Measurements from ENCODE around the gene SLC47A1.

GRCh38 chr17:19614900-19615299 lies 81.2 kb downstream of the SLC47A1 start:
- no peak for TF ChIP-seq CTCF (IDR thresholded peaks at IDR 0.05)
- no peak for TF ChIP-seq POLR2A (IDR thresholded peaks at IDR 0.05)
